Testis (tissue), 2 donors: ENCODE results near the gene ATP13A2.

Experiments
- POLR2A ChIP-seq: fragments of 450-650 bp; IDR thresholded peaks from one replicate; pipeline ENCODE4 v1.6.1; 2017; ENCODE audit warnings: antibody characterized with exemption, mild to moderate bottlenecking, moderate library complexity
- TF ChIP-seq, protein P1 (sequence below), 3 experiments: fragments of 450-650 bp in 2 of 3; fragments of 200-600 bp in 1 of 3; sonication (generic) in 1 of 3; IDR thresholded peaks; one replicate each; pipeline ENCODE4 v1.5.1; 2016 to 2019; ENCODE audit warnings: antibody characterized with exemption in 3 of 3, mild to moderate bottlenecking in 2 of 3, moderate library complexity in 1 of 3

DNA sequence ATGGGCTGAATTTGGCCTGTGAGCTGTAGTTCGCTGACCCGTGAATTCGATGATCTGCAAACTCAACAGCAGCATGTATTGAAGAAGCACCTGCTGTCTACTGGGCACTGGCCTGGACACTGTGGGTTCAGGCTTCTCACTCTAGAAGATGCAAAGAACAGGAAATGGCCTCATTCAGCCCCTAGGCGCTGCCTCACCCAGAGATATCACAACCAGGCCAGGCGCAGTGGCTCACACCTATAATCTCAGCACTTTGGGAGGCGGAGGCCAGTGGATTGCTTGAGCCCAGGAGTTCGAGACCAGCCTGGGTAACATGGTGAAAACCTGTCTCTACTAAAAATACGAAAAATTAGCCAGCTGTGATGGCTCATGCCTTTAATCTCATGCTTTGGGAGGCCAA, 55.0 kb downstream of the ATP13A2 start:
- TF ChIP-seq, protein P1, sequence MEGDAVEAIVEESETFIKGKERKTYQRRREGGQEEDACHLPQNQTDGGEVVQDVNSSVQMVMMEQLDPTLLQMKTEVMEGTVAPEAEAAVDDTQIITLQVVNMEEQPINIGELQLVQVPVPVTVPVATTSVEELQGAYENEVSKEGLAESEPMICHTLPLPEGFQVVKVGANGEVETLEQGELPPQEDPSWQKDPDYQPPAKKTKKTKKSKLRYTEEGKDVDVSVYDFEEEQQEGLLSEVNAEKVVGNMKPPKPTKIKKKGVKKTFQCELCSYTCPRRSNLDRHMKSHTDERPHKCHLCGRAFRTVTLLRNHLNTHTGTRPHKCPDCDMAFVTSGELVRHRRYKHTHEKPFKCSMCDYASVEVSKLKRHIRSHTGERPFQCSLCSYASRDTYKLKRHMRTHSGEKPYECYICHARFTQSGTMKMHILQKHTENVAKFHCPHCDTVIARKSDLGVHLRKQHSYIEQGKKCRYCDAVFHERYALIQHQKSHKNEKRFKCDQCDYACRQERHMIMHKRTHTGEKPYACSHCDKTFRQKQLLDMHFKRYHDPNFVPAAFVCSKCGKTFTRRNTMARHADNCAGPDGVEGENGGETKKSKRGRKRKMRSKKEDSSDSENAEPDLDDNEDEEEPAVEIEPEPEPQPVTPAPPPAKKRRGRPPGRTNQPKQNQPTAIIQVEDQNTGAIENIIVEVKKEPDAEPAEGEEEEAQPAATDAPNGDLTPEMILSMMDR (IDR thresholded peaks at IDR 0.05) = no peak
- TF ChIP-seq POLR2A = no peak
